ENCODE data around the gene CTSZ.
"Not testable (repeated sequence)": the region's sequence is repeated elsewhere in the genome, so short reads cannot be mapped to it uniquely, and the experiment has no call there.

CTSZ gene

GRCh38 chr20:58967652-58968429 is 39.2 kb downstream of the CTSZ start:
- Histone ChIP-seq H2AFZ (ENCODE audit: low read length) (no peak overlapping the region), H3K9me2 (replicated peaks; ENCODE audit: low read depth, low read length) (no peaks in the 10 kb centered on the region), H3K4me2 (ENCODE audit: low read depth, low read length, poor library complexity, severe bottlenecking) (no peak overlapping the region), H3K79me2 (ENCODE audit: insufficient read depth, low read length) (no peaks in the 10 kb centered on the region), H3K4me3 (ENCODE audit: low read length, poor library complexity, severe bottlenecking) (no peak overlapping the region), H3K9ac (ENCODE audit: low read depth, low read length, poor library complexity, severe bottlenecking) (no peak overlapping the region), H3K27me3 (ENCODE audit: insufficient read depth, low read length, poor library complexity, severe bottlenecking) (peaks cover 6% of the 10 kb centered on the region), H3K36me3 (ENCODE audit: insufficient read depth, low read length) (no peaks in the 10 kb centered on the region), H3K9me3 (ENCODE audit: insufficient read depth, low read depth, low read length) (no peaks in the 10 kb centered on the region), H3F3A (ENCODE audit: low read depth) (no peaks in the 10 kb centered on the region), H3K4me1 (ENCODE audit: insufficient read depth, low read length, poor library complexity, severe bottlenecking) (no peaks in the 10 kb centered on the region), H4K20me1 (ENCODE audit: insufficient read depth, low read length, poor library complexity, severe bottlenecking) (no peaks in the 10 kb centered on the region)
- no peak for TF ChIP-seq CTCF (conservative IDR thresholded peaks at IDR 0.05; ENCODE audit: low read length)
- TF ChIP-seq EZH2phosphoT487 (IDR thresholded peaks at IDR 0.05; ENCODE audit: borderline replicate concordance): no peak

GRCh38 chr20:58965270-58966064 is 41.6 kb downstream of the CTSZ start:
- Histone ChIP-seq H3K9me2 (replicated peaks; ENCODE audit: low read depth, low read length) (no peaks in the 10 kb centered on the region), H3K36me3 (ENCODE audit: insufficient read depth, low read length) (no peaks in the 10 kb centered on the region), H3K9me3 (ENCODE audit: insufficient read depth, low read depth, low read length) (no peaks in the 10 kb centered on the region), H2AFZ (ENCODE audit: low read length) (no peak overlapping the region), H3F3A (ENCODE audit: low read depth) (no peaks in the 10 kb centered on the region), H3K27me3 (ENCODE audit: insufficient read depth, low read length, poor library complexity, severe bottlenecking) (peaks cover 6% of the 10 kb centered on the region), H3K79me2 (ENCODE audit: insufficient read depth, low read length) (no peaks in the 10 kb centered on the region), H3K4me3 (ENCODE audit: low read length, poor library complexity, severe bottlenecking) (no peak overlapping the region), H3K4me1 (ENCODE audit: insufficient read depth, low read length, poor library complexity, severe bottlenecking) (no peaks in the 10 kb centered on the region), H3K4me2 (ENCODE audit: low read depth, low read length, poor library complexity, severe bottlenecking) (no peak overlapping the region), H3K9ac (ENCODE audit: low read depth, low read length, poor library complexity, severe bottlenecking) (no peak overlapping the region), H4K20me1 (ENCODE audit: insufficient read depth, low read length, poor library complexity, severe bottlenecking) (no peaks in the 10 kb centered on the region)
- TF ChIP-seq EZH2phosphoT487 (IDR thresholded peaks at IDR 0.05; ENCODE audit: borderline replicate concordance) (no peak), CTCF (conservative IDR thresholded peaks at IDR 0.05; ENCODE audit: low read length) (no peak)

GRCh38 chr20:58963922-58964321 is 43.1 kb downstream of the CTSZ start:
- H3K9me2 ChIP-seq (replicated peaks; ENCODE audit: low read depth, low read length); H3K9ac ChIP-seq (ENCODE audit: low read depth, low read length, poor library complexity, severe bottlenecking); H3K79me2 ChIP-seq (ENCODE audit: insufficient read depth, low read length); H3K36me3 ChIP-seq (ENCODE audit: insufficient read depth, low read length); H4K20me1 ChIP-seq (ENCODE audit: insufficient read depth, low read length, poor library complexity, severe bottlenecking); H2AFZ ChIP-seq (ENCODE audit: low read length); H3K4me3 ChIP-seq (ENCODE audit: low read length, poor library complexity, severe bottlenecking); H3K9me3 ChIP-seq (ENCODE audit: insufficient read depth, low read depth, low read length); H3K4me2 ChIP-seq (ENCODE audit: low read depth, low read length, poor library complexity, severe bottlenecking); H3F3A ChIP-seq (ENCODE audit: low read depth); H3K4me1 ChIP-seq (ENCODE audit: insufficient read depth, low read length, poor library complexity, severe bottlenecking); H3K27me3 ChIP-seq (ENCODE audit: insufficient read depth, low read length, poor library complexity, severe bottlenecking): not testable (repeated sequence)
